ENCODE data around the gene DDX41.
"Not testable (repeated sequence)": the region's sequence is repeated elsewhere in the genome, so short reads cannot be mapped to it uniquely, and the experiment has no call there.

Gene DDX41

GRCh38 chr5:177516601-177517568 lies at the start of gene DDX41:
TSS of gene DDX41 (minus strand) at chr5:177516961. CDS start at chr5:177516945, 16 bp downstream.
- Mint-ChIP-seq H3K9me3 (no peaks in the 10 kb centered on the region), H3K4me3 (peak within 1 kb of the TSS; percentile 91 to 95 (median 92)), H3K36me3 (ENCODE audit: low read depth) (peaks cover 52% of the 10 kb centered on the region), H3K4me1 (peaks cover 30% of the 10 kb centered on the region), H3K27me3 (ENCODE audit: low read depth) (no peaks in the 10 kb centered on the region), H3K27ac (peak within 1 kb of the TSS; percentile 37 to 92 (median 91))
- no peak for TF ChIP-seq CTCF (IDR thresholded peaks at IDR 0.05; ENCODE audit: unreplicated experiment in 3 of 3)

GRCh38 chr5:177565046-177565445 lies 48.3 kb upstream of the DDX41 start:
- peaks cover 10% of the 10 kb centered on the region for H3K4me1 Mint-ChIP-seq
- peaks cover 34% of the 10 kb centered on the region for H3K27me3 Mint-ChIP-seq (ENCODE audit: low read depth)
- H3K4me3 Mint-ChIP-seq = no peak overlapping the region
- no peak overlapping the region for H3K27ac Mint-ChIP-seq
- H3K9me3 Mint-ChIP-seq = no peaks in the 10 kb centered on the region
- H3K36me3 Mint-ChIP-seq (ENCODE audit: low read depth) = no peaks in the 10 kb centered on the region
- no peak for TF ChIP-seq CTCF (IDR thresholded peaks at IDR 0.05; ENCODE audit: unreplicated experiment in 3 of 3)

- not testable (repeated sequence) for H3K36me3 Mint-ChIP-seq (ENCODE audit: low read depth); H3K9me3 Mint-ChIP-seq; H3K27me3 Mint-ChIP-seq (ENCODE audit: low read depth)
- H3K4me3 Mint-ChIP-seq = peak overlapping the region; percentile 21 to 27 (median 23)
- peak overlapping the region; percentile 55 to 93 (median 87) for H3K27ac Mint-ChIP-seq
- H3K4me1 Mint-ChIP-seq = peaks cover 24% of the 10 kb centered on the region
These were observed 42.7 kb upstream of the DDX41 start for GRCh38 chr5:177559446-177559941.

- TF ChIP-seq CTCF (IDR thresholded peaks at IDR 0.05; ENCODE audit: unreplicated experiment in 3 of 3) = no peak
- Mint-ChIP-seq H3K27ac (peak overlapping the region; percentile 37 to 90 (median 45)), H3K4me1 (peaks cover 32% of the 10 kb centered on the region), H3K4me3 (peak overlapping the region in 1 of 3 experiments; percentile 50), H3K9me3 (no peaks in the 10 kb centered on the region), H3K36me3 (ENCODE audit: low read depth) (no peaks in the 10 kb centered on the region), H3K27me3 (ENCODE audit: low read depth) (peaks cover 6% of the 10 kb centered on the region)
These were observed 41.0 kb upstream of the DDX41 start for GRCh38 chr5:177557796-177558195.

GRCh38 chr5:177557041-177557647 lies 40.4 kb upstream of the DDX41 start:
- no peak for TF ChIP-seq CTCF (IDR thresholded peaks at IDR 0.05; ENCODE audit: unreplicated experiment in 3 of 3)
- Mint-ChIP-seq H3K27ac (peak overlapping the region; percentile 37 to 90 (median 45)), H3K9me3 (no peaks in the 10 kb centered on the region), H3K4me3 (peak overlapping the region; percentile 38 to 50 (median 50)), H3K36me3 (ENCODE audit: low read depth) (peaks cover 1% of the 10 kb centered on the region), H3K27me3 (ENCODE audit: low read depth) (peaks cover 5% of the 10 kb centered on the region), H3K4me1 (peaks cover 38% of the 10 kb centered on the region)

GRCh38 chr5:177555665-177556064 lies 38.9 kb upstream of the DDX41 start:
- Mint-ChIP-seq H3K27ac (peak overlapping the region in 1 of 3 experiments; percentile 20), H3K36me3 (ENCODE audit: low read depth) (peaks cover 4% of the 10 kb centered on the region), H3K4me3 (peak overlapping the region; percentile 86 to 92 (median 88)), H3K27me3 (ENCODE audit: low read depth) (no peaks in the 10 kb centered on the region), H3K9me3 (no peaks in the 10 kb centered on the region), H3K4me1 (peaks cover 32% of the 10 kb centered on the region)
- no peak for TF ChIP-seq CTCF (IDR thresholded peaks at IDR 0.05; ENCODE audit: unreplicated experiment in 3 of 3)
